K562 (cell line): ENCODE measurements around the gene VILL. TPM values are rescaled to one million over a fixed set of nuclear protein-coding genes. Genes with fewer than 3 reads are reported as not detected.

Experiments
- ATAC-seq: fragments of 200-7000 bp; cut with Tn5 transposase; 3 replicates; pipeline ENCODE4 v1.9.1; 2020; ENCODE audit warnings: moderate library complexity
- BruUV-seq: library from RNA; stranded (reverse); fragments of 400-500 nt; replicated peaks from 2 replicates; lab custom pipeline; 2021; lab: Mats Ljungman, UMichigan
- CTCF ChIA-PET: fragments of 300-600 bp; formaldehyde crosslinking; extraction: SDS; loops from one replicate; lab custom pipeline; 2021; ENCODE audit warnings: low intra/inter-chr PET ratio; lab: Yijun Ruan, JAX
- POLR2A ChIA-PET: fragments of 300-600, 350-650 bp; sonication (Branson Sonifier 250); formaldehyde crosslinking; extraction: SDS; loops from one replicate; lab custom pipeline; 2021; ENCODE audit warnings: antibody characterized with exemption, inconsistent platforms; lab: Yijun Ruan, JAX
- DNase-seq, 4 experiments: peaks; one replicate each; pipeline versions ENCODE4 v3.0.0 to v3.0.0-alpha.2; 2011 to 2018; ENCODE audit warnings: low spot score in 3 of 4, mixed read lengths in 3 of 4; ENCODE audit errors: extremely low read depth in 1 of 4
- FAIRE-seq: peaks from 2 replicates; lab custom pipeline; 2011; peaks lifted over from hg19 to GRCh38; lab: Jason Lieb, UNC
- H2AFZ ChIP-seq: 2 replicates; pipeline ENCODE4 v1.6.0; 2011; ENCODE audit warnings: low read depth, low read length, control low read depth, inconsistent platforms
- H3K27ac ChIP-seq: fragments of 200-600 bp; 3 replicates; pipeline ENCODE4 v1.8.0; 2011; ENCODE audit warnings: low read depth, mild to moderate bottlenecking, control low read depth, inconsistent platforms, low read length, moderate library complexity, mixed read lengths; ENCODE audit errors: extremely low read depth
- H3K27me3 ChIP-seq, 2 experiments: fragments of 300-600 bp in 1 of 2; 2 replicates in 1 of 2; 3 replicates in 1 of 2; pipeline versions ENCODE4 v1.6.0 to v1.8.0; 2011; ENCODE audit warnings: inconsistent platforms in 2 of 2, low read length in 2 of 2, mild to moderate bottlenecking in 1 of 2, mixed read lengths in 1 of 2, moderate library complexity in 1 of 2; ENCODE audit not compliant: control insufficient read depth in 2 of 2, insufficient read depth in 2 of 2
- H3K36me3 ChIP-seq: fragments of 300-600 bp; 3 replicates; pipeline ENCODE4 v1.8.0; 2011; ENCODE audit warnings: mild to moderate bottlenecking, low read length, inconsistent platforms; ENCODE audit not compliant: control insufficient read depth, insufficient read depth
- H3K4me1 ChIP-seq, 2 experiments: fragments of 200-600 bp in 1 of 2; replicated peaks in 1 of 2; 2 replicates in 1 of 2; 3 replicates in 1 of 2; pipeline versions ENCODE4 v1.5.1 to v1.8.0; 2011; ENCODE audit warnings: inconsistent platforms in 2 of 2, low read length in 2 of 2, mild to moderate bottlenecking in 1 of 2, mixed read lengths in 1 of 2, moderate library complexity in 1 of 2; ENCODE audit not compliant: control insufficient read depth in 2 of 2, insufficient read depth in 2 of 2
- H3K4me2 ChIP-seq: 2 replicates; pipeline ENCODE4 v1.6.1; 2011; ENCODE audit warnings: low read length, control low read depth, inconsistent platforms, mixed read lengths; ENCODE audit not compliant: insufficient read depth
- H3K4me3 ChIP-seq: fragments of 200-600 bp; sonication (generic), shearing (Covaris generic); 2 replicates; pipeline ENCODE4 v1.5.1; 2016; ENCODE audit warnings: control low read depth, inconsistent platforms
- H3K79me2 ChIP-seq: fragments of 200-600 bp; 3 replicates; pipeline ENCODE4 v1.8.0; 2011; ENCODE audit warnings: low read length, inconsistent platforms; ENCODE audit not compliant: control insufficient read depth, insufficient read depth
- H3K9ac ChIP-seq, 2 experiments: 2 replicates each; pipeline versions ENCODE4 v1.6.0 to v1.6.1; 2011; ENCODE audit warnings: low read depth in 2 of 2, low read length in 2 of 2, control low read depth in 1 of 2, inconsistent platforms in 1 of 2, mild to moderate bottlenecking in 1 of 2, mixed read lengths in 1 of 2; ENCODE audit not compliant: insufficient read depth in 1 of 2
- H3K9me1 ChIP-seq: one replicate; pipeline ENCODE4 v1.6.0; 2011; ENCODE audit warnings: inconsistent platforms, mild to moderate bottlenecking, low read length, moderate library complexity; ENCODE audit not compliant: control insufficient read depth, insufficient read depth
- H3K9me3 ChIP-seq: replicated peaks from 2 replicates; pipeline ENCODE4 v1.5.1; 2011; ENCODE audit warnings: low read depth, low read length, inconsistent platforms; ENCODE audit not compliant: control insufficient read depth, insufficient read depth
- H4K20me1 ChIP-seq: replicated peaks from 2 replicates; pipeline ENCODE4 v1.6.1; 2011; ENCODE audit warnings: low read length, inconsistent platforms, mixed read lengths; ENCODE audit not compliant: control insufficient read depth, insufficient read depth
- CBX2 ChIP-seq: fragments of 200-600 bp; sonication (generic); IDR thresholded peaks from one replicate; pipeline ENCODE4 v1.6.1; 2012; ENCODE audit warnings: mild to moderate bottlenecking, low read length, inconsistent platforms; ENCODE audit not compliant: insufficient read depth, poor library complexity, severe bottlenecking
- EZH2 ChIP-seq: IDR thresholded peaks from 2 replicates; pipeline ENCODE4 v1.6.1; 2012; ENCODE audit warnings: low read depth, mild to moderate bottlenecking, inconsistent platforms, low read length, borderline replicate concordance
- FOXP1 ChIP-seq: sonication (generic); formaldehyde crosslinking; IDR thresholded peaks from 2 replicates; pipeline ENCODE4 v1.8.0; 2022; ENCODE audit warnings: mild to moderate bottlenecking, missing genetic modification reagents
- SMARCE1 ChIP-seq: fragments of 450-650 bp; IDR thresholded peaks from 2 replicates; pipeline ENCODE4 v1.7.1; 2016; ENCODE audit warnings: mild to moderate bottlenecking
- SOX6 ChIP-seq: fragments of 450-650 bp; IDR thresholded peaks from 2 replicates; pipeline ENCODE4 v1.6.1; 2014; ENCODE audit warnings: mild to moderate bottlenecking
- ZBTB1 ChIP-seq: sonication (generic); formaldehyde crosslinking; IDR thresholded peaks from 2 replicates; pipeline ENCODE4 v1.8.1; 2023; ENCODE audit warnings: missing genetic modification reagents, low read depth, mild to moderate bottlenecking, borderline replicate concordance
- ZNF76 ChIP-seq: fragments of 250-450 bp; sonication (Bioruptor Pico); IDR thresholded peaks from 2 replicates; pipeline ENCODE4 v1.4.0; 2020; ENCODE audit warnings: mild to moderate bottlenecking, moderate library complexity, borderline replicate concordance
- WGBS: fragments of 100-300 bp; shearing (Covaris generic); methylation state at CpG from one replicate; pipeline ENCODE4 v1.1.6; 2016; ENCODE audit warnings: low coverage, mixed read lengths; ENCODE audit not compliant: insufficient coverage; ENCODE audit errors: missing lambda C conversion rate; 5-methylcytosine and 5-hydroxymethylcytosine counted together
- in situ Hi-C: fragments of 300-500 bp; cut with MboI; formaldehyde crosslinking; loops from 4 replicates; pipeline ENCODE4 v1.15.0; 2018; ENCODE audit warnings: inconsistent platforms, mixed read lengths
- intact Hi-C: fragments of 100-400 bp; cut with micrococcal nuclease; formaldehyde crosslinking; loops from 2 replicates; pipeline ENCODE4 v1.14.2; 2022
- polyA plus RNA-seq, 8 experiments: library from polyadenylated mRNA; depleted of rRNA in 4 of 8; stranded (reverse) in 5 of 8; unstranded in 3 of 8; fragments of >200 nt; fragmentation: Nextera tagmentation in 2 of 8; fragmentation: Illumina TruSeq in 1 of 8; extraction: Ambion mirVana in 2 of 8; extraction: Trizol in 1 of 8; gene quantifications; 2 replicates each; pipeline versions ENCODE4 v1.2.1 to v1.2.3, GENCODE V29; 2011 to 2014; ENCODE audit warnings: inconsistent platforms in 1 of 8, missing spikeins in 1 of 8
- total RNA-seq, 7 experiments: library from RNA; depleted of rRNA in 6 of 7; stranded (reverse); fragments of >200 nt in 6 of 7; fragmentation: Illumina TruSeq in 2 of 7; extraction: Trizol in 2 of 7; gene quantifications; 2 replicates each; pipeline versions ENCODE4 v1.2.1 to v1.2.3, GENCODE V29; 2011 to 2021; ENCODE audit warnings: low replicate concordance in 1 of 7
- TF ChIP-seq, protein P1 (sequence below): sonication (generic); formaldehyde crosslinking; IDR thresholded peaks from 2 replicates; pipeline ENCODE4 v1.8.1; 2023; ENCODE audit warnings: mild to moderate bottlenecking, missing genetic modification reagents

VILL gene
- total and polyA plus RNA-seq, 9 of the 15 experiments (the other 6 are each of a cell fraction or from before 2014, with no cell fraction given), result 0.11 to 16.0 (median 8.8) TPM

GRCh38 chr3:37997791-37998370, 7.3 kb downstream of the VILL start:
- Histone ChIP-seq H3K9me3 (no peaks in the 10 kb centered on the region), H3K79me2 (peaks cover 22% of the 10 kb centered on the region), H3K27me3 (no peaks in the 10 kb centered on the region), H4K20me1 (no peaks in the 10 kb centered on the region), H3K4me2 (peak overlapping the region; percentile 91; the same call in 1 of the 2 replicates), H3K27ac (peak overlapping the region; percentile 92), H3K9ac (peak overlapping the region; percentile 89 to 92), H3K9me1 (peaks cover 5% of the 10 kb centered on the region), H3K4me1 (peaks cover 51% of the 10 kb centered on the region in 2 experiments), H3K36me3 (peaks cover 63% of the 10 kb centered on the region), H3K4me3 (no peak overlapping the region), H2AFZ (peak overlapping the region; percentile 92)
- no peak for DNase-seq
- in situ Hi-C loops, result no loop called here
- ATAC-seq, result no peak
- TF ChIP-seq CBX2 (no peak), ZBTB1 (CRISPR knock-in tag) (no peak), ZNF76 (CRISPR knock-in tag) (0 out of 2 replicates have a peak, but pooled peaks have one; percentile 1), EZH2 (no peak), SMARCE1 (no peak), SOX6 (no peak), FOXP1 (0 out of 2 replicates have a peak, but pooled peaks have one; percentile 4)
- TF ChIP-seq, protein P1, sequence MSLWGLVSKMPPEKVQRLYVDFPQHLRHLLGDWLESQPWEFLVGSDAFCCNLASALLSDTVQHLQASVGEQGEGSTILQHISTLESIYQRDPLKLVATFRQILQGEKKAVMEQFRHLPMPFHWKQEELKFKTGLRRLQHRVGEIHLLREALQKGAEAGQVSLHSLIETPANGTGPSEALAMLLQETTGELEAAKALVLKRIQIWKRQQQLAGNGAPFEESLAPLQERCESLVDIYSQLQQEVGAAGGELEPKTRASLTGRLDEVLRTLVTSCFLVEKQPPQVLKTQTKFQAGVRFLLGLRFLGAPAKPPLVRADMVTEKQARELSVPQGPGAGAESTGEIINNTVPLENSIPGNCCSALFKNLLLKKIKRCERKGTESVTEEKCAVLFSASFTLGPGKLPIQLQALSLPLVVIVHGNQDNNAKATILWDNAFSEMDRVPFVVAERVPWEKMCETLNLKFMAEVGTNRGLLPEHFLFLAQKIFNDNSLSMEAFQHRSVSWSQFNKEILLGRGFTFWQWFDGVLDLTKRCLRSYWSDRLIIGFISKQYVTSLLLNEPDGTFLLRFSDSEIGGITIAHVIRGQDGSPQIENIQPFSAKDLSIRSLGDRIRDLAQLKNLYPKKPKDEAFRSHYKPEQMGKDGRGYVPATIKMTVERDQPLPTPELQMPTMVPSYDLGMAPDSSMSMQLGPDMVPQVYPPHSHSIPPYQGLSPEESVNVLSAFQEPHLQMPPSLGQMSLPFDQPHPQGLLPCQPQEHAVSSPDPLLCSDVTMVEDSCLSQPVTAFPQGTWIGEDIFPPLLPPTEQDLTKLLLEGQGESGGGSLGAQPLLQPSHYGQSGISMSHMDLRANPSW (CRISPR knock-in tag), result no peak
- WGBS, result 62% methylated on average over 6 of the region's 6 CpGs
- ChIA-PET POLR2A (interaction anchor here (1.4 kb wide), 2 partner anchors 13 to 123 kb away, joined by 5 to 7 read pairs; no protein-coding TSS in a partner anchor), CTCF (interaction anchor here (1.2 kb wide), 1 partner anchor 15 kb away, joined by 4 read pairs; no protein-coding TSS in a partner anchor)
- no TSS peak for BruUV-seq
- no peak for FAIRE-seq
- intact Hi-C loops, result no loop called here
